Measurements from ENCODE around the gene CFAP43. TPM values are rescaled to one million over a fixed set of nuclear protein-coding genes. Genes with fewer than 3 reads are reported as not detected.
A peak's percentile ranks its signal among the peaks of the same experiment; 100 is the strongest.

The CFAP43 gene
- total and polyA plus RNA-seq, 2 donors (not counting 1 experiment from before 2014, with no cell fraction given): under 0.01 to 0.10 TPM

DNA sequence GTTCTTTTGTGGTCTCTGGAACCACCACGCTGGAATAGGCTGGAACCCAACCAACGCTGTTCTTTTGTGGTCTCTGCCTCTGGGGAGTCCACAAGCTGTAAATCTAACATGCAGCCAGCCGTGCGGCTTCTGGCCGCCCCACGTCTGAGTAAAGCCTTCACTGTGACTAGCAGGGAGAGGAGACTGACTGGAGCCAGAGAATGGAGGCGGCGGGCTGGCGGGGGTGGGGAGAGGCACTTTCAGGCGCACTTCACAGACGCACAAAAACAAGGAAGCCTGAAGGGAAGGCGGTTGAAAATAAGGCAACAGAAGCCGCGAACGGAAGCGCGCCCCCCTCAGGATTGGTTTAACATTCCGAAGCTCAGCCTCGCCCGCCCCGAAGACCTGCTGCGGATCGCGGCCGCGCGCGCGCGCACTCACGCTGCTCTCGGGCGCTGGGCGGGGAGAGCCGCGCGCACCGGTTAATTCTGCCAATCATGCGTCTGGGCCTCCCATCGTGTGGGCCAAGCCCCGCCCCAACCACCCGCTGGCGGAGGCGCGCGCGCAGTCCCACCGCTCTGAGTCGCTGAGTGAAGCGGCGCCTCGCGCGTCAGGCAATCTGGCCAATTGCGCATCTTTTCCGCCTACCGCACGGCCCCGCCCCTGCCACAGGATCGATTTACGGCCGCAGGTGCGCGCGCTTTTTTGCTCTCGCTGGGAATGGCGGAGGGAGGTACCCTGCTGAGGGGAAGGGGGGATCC is 110.5 kb downstream of the CFAP43 start, which contains the start of gene SFR1:
SFR1 (plus strand) TSS at position 687 of the 740 bp plus-strand sequence; CDS start at position 700, 13 bp downstream.
- H3K27ac ChIP-seq (ENCODE audit: insufficient read depth, low read length): peak within 1 kb of the TSS; percentile 97
- peak; percentile 98 to 99 for DNase-seq (ENCODE audit: low read depth in 2 of 2)
- H3K27me3 ChIP-seq (ENCODE audit: control insufficient read depth, insufficient read depth, low read length): no peaks in the 10 kb centered on the region

GRCh38 chr10:104120903-104121484 is 111.2 kb downstream of the CFAP43 start:
- Histone ChIP-seq H3K9ac (ENCODE audit: insufficient read depth, low read length) (peak overlapping the region; percentile 85), H3K4me1 (ENCODE audit: control insufficient read depth, extremely low read depth, insufficient read depth, low read length) (peaks cover 5% of the 10 kb centered on the region), H2AFZ (ENCODE audit: low read length) (peak overlapping the region; percentile 90), H3K79me2 (ENCODE audit: control insufficient read depth, insufficient read depth, low read length) (no peaks in the 10 kb centered on the region), H3K4me3 (replicated peaks in 1 of 4; ENCODE audit: control extremely low read depth in 1 of 4, insufficient read depth in 1 of 4, low read depth in 3 of 4, low read length in 4 of 4) (peak overlapping the region; percentile 44 to 88 (median 78)), H3K4me2 (ENCODE audit: extremely low read depth, insufficient read depth, low read length) (peak overlapping the region; percentile 73), H4K20me1 (ENCODE audit: control insufficient read depth, extremely low read depth, insufficient read depth, low read length) (no peaks in the 10 kb centered on the region), H3K27ac (ENCODE audit: insufficient read depth, low read length) (peak overlapping the region; percentile 97), H3K9me3 (ENCODE audit: control insufficient read depth, insufficient read depth, low read depth, low read length) (no peaks in the 10 kb centered on the region), H3K36me3 (ENCODE audit: control insufficient read depth, insufficient read depth, low read length) (no peaks in the 10 kb centered on the region), H3K27me3 (ENCODE audit: control insufficient read depth, insufficient read depth, low read length) (no peaks in the 10 kb centered on the region)
- no peak for TF ChIP-seq EZH2 (IDR thresholded peaks at IDR 0.05; ENCODE audit: low read length, missing control alignments)
- TF ChIP-seq, protein P1, sequence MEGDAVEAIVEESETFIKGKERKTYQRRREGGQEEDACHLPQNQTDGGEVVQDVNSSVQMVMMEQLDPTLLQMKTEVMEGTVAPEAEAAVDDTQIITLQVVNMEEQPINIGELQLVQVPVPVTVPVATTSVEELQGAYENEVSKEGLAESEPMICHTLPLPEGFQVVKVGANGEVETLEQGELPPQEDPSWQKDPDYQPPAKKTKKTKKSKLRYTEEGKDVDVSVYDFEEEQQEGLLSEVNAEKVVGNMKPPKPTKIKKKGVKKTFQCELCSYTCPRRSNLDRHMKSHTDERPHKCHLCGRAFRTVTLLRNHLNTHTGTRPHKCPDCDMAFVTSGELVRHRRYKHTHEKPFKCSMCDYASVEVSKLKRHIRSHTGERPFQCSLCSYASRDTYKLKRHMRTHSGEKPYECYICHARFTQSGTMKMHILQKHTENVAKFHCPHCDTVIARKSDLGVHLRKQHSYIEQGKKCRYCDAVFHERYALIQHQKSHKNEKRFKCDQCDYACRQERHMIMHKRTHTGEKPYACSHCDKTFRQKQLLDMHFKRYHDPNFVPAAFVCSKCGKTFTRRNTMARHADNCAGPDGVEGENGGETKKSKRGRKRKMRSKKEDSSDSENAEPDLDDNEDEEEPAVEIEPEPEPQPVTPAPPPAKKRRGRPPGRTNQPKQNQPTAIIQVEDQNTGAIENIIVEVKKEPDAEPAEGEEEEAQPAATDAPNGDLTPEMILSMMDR (conservative IDR thresholded peaks at IDR 0.05 in 1 of 2, IDR thresholded peaks at IDR 0.05 in 1 of 2; ENCODE audit: low read depth in 1 of 2, low read length in 2 of 2): no peak
- DNase-seq (ENCODE audit: low read depth in 2 of 2): peak; percentile 95 to 97

More for the DNA sequence above, 110.5 kb downstream of the CFAP43 start, which contains the start of gene SFR1:
- no peaks in the 10 kb centered on the region for H3K36me3 ChIP-seq (ENCODE audit: control insufficient read depth, insufficient read depth, low read length)
- peak within 1 kb of the TSS; percentile 85 for H3K9ac ChIP-seq (ENCODE audit: insufficient read depth, low read length)
- no peaks in the 10 kb centered on the region for H3K79me2 ChIP-seq (ENCODE audit: control insufficient read depth, insufficient read depth, low read length)
- no peaks in the 10 kb centered on the region for H4K20me1 ChIP-seq (ENCODE audit: control insufficient read depth, extremely low read depth, insufficient read depth, low read length)
- no peaks in the 10 kb centered on the region for H3K9me3 ChIP-seq (ENCODE audit: control insufficient read depth, insufficient read depth, low read depth, low read length)
- H3K4me2 ChIP-seq (ENCODE audit: extremely low read depth, insufficient read depth, low read length): peak within 1 kb of the TSS; percentile 82
- peak within 1 kb of the TSS; percentile 71 to 88 (median 82) for H3K4me3 ChIP-seq (replicated peaks in 1 of 4; ENCODE audit: control extremely low read depth in 1 of 4, insufficient read depth in 1 of 4, low read depth in 3 of 4, low read length in 4 of 4)
- peak within 1 kb of the TSS; percentile 77 for H2AFZ ChIP-seq (ENCODE audit: low read length)
- TF ChIP-seq EZH2 (IDR thresholded peaks at IDR 0.05; ENCODE audit: low read length, missing control alignments): no peak
- TF ChIP-seq, protein P1 (conservative IDR thresholded peaks at IDR 0.05 in 1 of 2, IDR thresholded peaks at IDR 0.05 in 1 of 2; ENCODE audit: low read depth in 1 of 2, low read length in 2 of 2): peak; percentile 32 to 44
- peaks cover 5% of the 10 kb centered on the region for H3K4me1 ChIP-seq (ENCODE audit: control insufficient read depth, extremely low read depth, insufficient read depth, low read length)

DNA sequence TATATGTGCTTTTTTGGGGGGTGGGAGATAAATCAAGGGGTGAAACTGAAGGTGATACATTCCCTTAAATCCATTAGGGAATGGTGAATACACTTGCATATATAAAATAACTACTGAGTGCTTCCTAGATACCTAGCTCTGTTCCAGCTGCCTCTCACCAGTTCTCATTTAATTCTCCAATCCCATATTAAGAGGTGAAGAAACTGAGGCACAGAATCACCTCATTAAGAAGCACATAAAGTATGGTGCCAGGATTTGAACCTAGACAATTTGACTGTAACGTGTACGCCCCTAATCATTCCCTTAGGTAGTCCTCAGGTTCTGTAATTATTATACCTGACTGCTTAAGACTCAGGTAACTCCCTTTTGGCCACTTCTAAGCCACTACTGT is 111.7 kb downstream of the CFAP43 start:
- H3K4me3 ChIP-seq (replicated peaks in 1 of 4; ENCODE audit: control extremely low read depth in 1 of 4, insufficient read depth in 1 of 4, low read depth in 3 of 4, low read length in 4 of 4): peak overlapping the region in 3 of 4 experiments; percentile 35 to 88 (median 86)
- H4K20me1 ChIP-seq (ENCODE audit: control insufficient read depth, extremely low read depth, insufficient read depth, low read length): no peaks in the 10 kb centered on the region
- H2AFZ ChIP-seq (ENCODE audit: low read length): peak overlapping the region; percentile 90
- no peak overlapping the region for H3K9ac ChIP-seq (ENCODE audit: insufficient read depth, low read length)
- no peaks in the 10 kb centered on the region for H3K79me2 ChIP-seq (ENCODE audit: control insufficient read depth, insufficient read depth, low read length)
- no peak for DNase-seq (ENCODE audit: low read depth in 2 of 2)
- no peaks in the 10 kb centered on the region for H3K36me3 ChIP-seq (ENCODE audit: control insufficient read depth, insufficient read depth, low read length)
- peak overlapping the region; percentile 73 for H3K4me2 ChIP-seq (ENCODE audit: extremely low read depth, insufficient read depth, low read length)
- TF ChIP-seq EZH2 (IDR thresholded peaks at IDR 0.05; ENCODE audit: low read length, missing control alignments): no peak
- TF ChIP-seq, protein P1 (conservative IDR thresholded peaks at IDR 0.05 in 1 of 2, IDR thresholded peaks at IDR 0.05 in 1 of 2; ENCODE audit: low read depth in 1 of 2, low read length in 2 of 2): no peak
- H3K9me3 ChIP-seq (ENCODE audit: control insufficient read depth, insufficient read depth, low read depth, low read length): no peaks in the 10 kb centered on the region
- H3K27me3 ChIP-seq (ENCODE audit: control insufficient read depth, insufficient read depth, low read length): no peaks in the 10 kb centered on the region
- H3K4me1 ChIP-seq (ENCODE audit: control insufficient read depth, extremely low read depth, insufficient read depth, low read length): peaks cover 5% of the 10 kb centered on the region
- peak overlapping the region; percentile 97 for H3K27ac ChIP-seq (ENCODE audit: insufficient read depth, low read length)

All from fibroblast of lung (primary cell).